ENCODE results near the gene PSTK. TPM values are rescaled to one million over a fixed set of nuclear protein-coding genes. Genes with fewer than 3 reads are reported as not detected.

The PSTK gene
- total and polyA plus RNA-seq, 2 of the 13 experiments (the other 11 are each of a cell fraction or from before 2014, with no cell fraction given): 8.2 to 9.3 TPM

GRCh38 chr10:122953902-122954730, 26.1 kb upstream of the PSTK start, which contains the start of gene C10orf88 (continued):
- TF ChIP-seq THAP9 (CRISPR knock-in tag; IDR thresholded peaks at IDR 0.05; ENCODE audit: borderline replicate concordance): peak; percentile 97
- TF ChIP-seq ZNF740 (CRISPR knock-in tag; IDR thresholded peaks at IDR 0.05): peak; percentile 69
- TF ChIP-seq PAX8 (CRISPR knock-in tag; IDR thresholded peaks at IDR 0.05; ENCODE audit: borderline replicate concordance): no peak; the same call in 1 of the 2 replicates
- TF ChIP-seq IRF2 (CRISPR knock-in tag; IDR thresholded peaks at IDR 0.05): peak; percentile 93
- TF ChIP-seq ZNF468 (CRISPR knock-in tag; IDR thresholded peaks at IDR 0.05): no peak; the same call in 1 of the 2 replicates
- TF ChIP-seq ZNF792 (CRISPR knock-in tag; IDR thresholded peaks at IDR 0.05): peak; percentile 94
- peak; percentile 26; the same call in 1 of the 2 replicates for TF ChIP-seq HMG20A (CRISPR knock-in tag; IDR thresholded peaks at IDR 0.05; ENCODE audit: borderline replicate concordance)
- TF ChIP-seq ARNT (IDR thresholded peaks at IDR 0.05): no peak
- peak; percentile 88 for TF ChIP-seq ZFP37 (CRISPR knock-in tag; IDR thresholded peaks at IDR 0.05; ENCODE audit: borderline replicate concordance)
- peak; percentile 87; the same call in 1 of the 2 replicates for TF ChIP-seq KLF6 (CRISPR knock-in tag; IDR thresholded peaks at IDR 0.05)
- TF ChIP-seq RELA (CRISPR knock-in tag; IDR thresholded peaks at IDR 0.05): no peak
- no peak for TF ChIP-seq TBX3 (IDR thresholded peaks at IDR 0.05; ENCODE audit: borderline replicate concordance)
- peak; percentile 74; the same call in 1 of the 2 replicates for TF ChIP-seq ZBTB25 (CRISPR knock-in tag; IDR thresholded peaks at IDR 0.05)
- peak; percentile 76; the same call in 1 of the 2 replicates for TF ChIP-seq SMAD1 (CRISPR knock-in tag; IDR thresholded peaks at IDR 0.05; ENCODE audit: borderline replicate concordance, low read depth)
- no peak for TF ChIP-seq ZNF749 (CRISPR knock-in tag; IDR thresholded peaks at IDR 0.05; ENCODE audit: borderline replicate concordance)
- TF ChIP-seq ELK4 (CRISPR knock-in tag; IDR thresholded peaks at IDR 0.05; ENCODE audit: borderline replicate concordance): no peak
- peak; percentile 87; the same call in 1 of the 2 replicates for TF ChIP-seq ZFYVE20 (CRISPR knock-in tag; IDR thresholded peaks at IDR 0.05; ENCODE audit: borderline replicate concordance, low read depth)
- peak; percentile 83 for TF ChIP-seq ZNF558 (CRISPR knock-in tag; IDR thresholded peaks at IDR 0.05; ENCODE audit: borderline replicate concordance)
- TF ChIP-seq ZNF790 (CRISPR knock-in tag; IDR thresholded peaks at IDR 0.05; ENCODE audit: borderline replicate concordance): peak; percentile 82; the same call in 1 of the 2 replicates
- no peak for TF ChIP-seq CEBPB (IDR thresholded peaks at IDR 0.05; ENCODE audit: borderline replicate concordance, low read depth, low read length)
- TF ChIP-seq FOSL1 (CRISPR knock-in tag; IDR thresholded peaks at IDR 0.05; ENCODE audit: borderline replicate concordance): no peak
- TF ChIP-seq FOXA1 (IDR thresholded peaks at IDR 0.05): no peak
- no peak; the same call in 1 of the 2 replicates for TF ChIP-seq FOXA1 (CRISPR knock-in tag; IDR thresholded peaks at IDR 0.05)
- TF ChIP-seq DRAP1 (CRISPR knock-in tag; IDR thresholded peaks at IDR 0.05): peak; percentile 79
- TF ChIP-seq ZNF205 (CRISPR knock-in tag; IDR thresholded peaks at IDR 0.05): peak; percentile 93
